Sigmoid colon (tissue), 7 donors: ENCODE results near the gene HSPA4. TPM values are rescaled to one million over a fixed set of nuclear protein-coding genes. Genes with fewer than 3 reads are reported as not detected.

Experiments used
- DNase-seq: peaks from one replicate; pipeline ENCODE4 v3.0.0-alpha.2; 2019
- H3K27ac ChIP-seq, 4 donors: fragments of 200-600 bp; sonication (generic); one replicate each; pipeline ENCODE4 v1.5.1; 2016 to 2019; ENCODE audit warnings: mild to moderate bottlenecking in 1 of 4
- H3K27me3 ChIP-seq, 3 donors: fragments of 200-600 bp; sonication (generic); one replicate each; pipeline ENCODE4 v1.5.1; 2019; ENCODE audit warnings: mild to moderate bottlenecking in 1 of 3
- H3K36me3 ChIP-seq, 4 donors: fragments of 200-600 bp; sonication (generic); one replicate each; pipeline ENCODE4 v1.5.1; 2016 to 2019
- H3K4me1 ChIP-seq, 4 donors: fragments of 200-600 bp; sonication (generic); one replicate each; pipeline ENCODE4 v1.5.1; 2017 to 2019
- H3K4me3 ChIP-seq, 4 donors: fragments of 200-600 bp; sonication (generic); one replicate each; pipeline ENCODE4 v1.5.1; 2017 to 2019; ENCODE audit warnings: mild to moderate bottlenecking in 2 of 4, moderate library complexity in 1 of 4
- H3K9me3 ChIP-seq, 4 donors: fragments of 200-600 bp in 3 of 4; sonication (generic) in 3 of 4; one replicate each; pipeline versions ENCODE4 v1.5.1 to v1.6.1; 2013 to 2019
- EP300 ChIP-seq, 4 donors: sonication (generic); formaldehyde crosslinking; IDR thresholded peaks; one replicate each; pipeline ENCODE4 v1.6.1; 2017; ENCODE audit warnings: antibody characterized with exemption in 4 of 4
- POLR2A ChIP-seq, 2 donors: fragments of 450-650 bp; IDR thresholded peaks; one replicate each; pipeline ENCODE4 v1.6.1; 2016; ENCODE audit warnings: antibody characterized with exemption in 2 of 2, mild to moderate bottlenecking in 2 of 2, moderate library complexity in 2 of 2
- POLR2AphosphoS5 ChIP-seq, 4 donors: sonication (generic); formaldehyde crosslinking; IDR thresholded peaks; one replicate each; pipeline ENCODE4 v1.6.1; 2017; ENCODE audit warnings: antibody characterized with exemption in 4 of 4
- WGBS, 2 donors: extraction: QIAGEN DNeasy Blood & Tissue Kit; methylation state at CpG; one replicate each; pipeline ENCODE4 v1.1.7; 2013; 5-methylcytosine and 5-hydroxymethylcytosine counted together
- intact Hi-C: fragments of 100-400 bp; cut with DNase I; formaldehyde crosslinking; loops from one replicate; pipeline ENCODE4 v1.15.1; 2023
- polyA plus RNA-seq, 3 donors: library from polyadenylated mRNA; stranded (reverse); fragments of 200-250 nt; gene quantifications; one replicate each; pipeline ENCODE4 v1.2.3, GENCODE V29; 2013
- total RNA-seq, 4 donors: library from RNA; depleted of rRNA; stranded (reverse); fragments of >200 nt; gene quantifications; one replicate each; pipeline ENCODE4 v1.1.0, GENCODE V29; 2016
- TF ChIP-seq, protein P1 (sequence below), 4 experiments: fragments of 450-650 bp in 3 of 4; fragments of 200-600 bp in 1 of 4; IDR thresholded peaks; one replicate each; pipeline ENCODE4 v1.5.1; 2016 to 2019; ENCODE audit warnings: antibody characterized with exemption in 4 of 4, mild to moderate bottlenecking in 3 of 4, moderate library complexity in 2 of 4
- donor health status: healthy with polysubstance abuse.
- donor health status: Bipolar disorder and iron deficiency.
- donor health status: healthy.

Gene HSPA4
- total and polyA plus RNA-seq, 7 donors: 24.0 to 54.0 (median 40.3) TPM

GRCh38 chr5:133048993-133049725 lies 2.7 kb upstream of the HSPA4 start:
- WGBS, 2 donors: 35 to 57% methylated on average over 6 of the region's 6 CpGs

DNA sequence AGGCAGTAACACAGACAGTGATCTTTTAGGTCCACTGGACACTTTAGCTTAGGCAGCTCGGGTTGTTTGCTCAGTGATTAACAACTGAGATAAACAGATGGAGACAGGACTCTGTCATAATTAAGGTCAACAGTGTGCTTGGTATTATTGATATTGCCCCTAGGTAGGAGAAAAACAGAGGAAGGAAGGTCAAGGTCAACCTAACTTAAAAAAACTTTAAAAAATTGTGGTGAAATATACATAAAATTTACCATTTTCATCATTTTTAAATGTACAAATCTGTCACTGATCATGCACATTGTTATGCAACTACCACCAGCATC lies 2.1 kb upstream of the HSPA4 start:
- 4 to 46% methylated on average over 1 of the region's 1 CpG for WGBS, 2 donors
- DNase-seq: no peak
- Histone ChIP-seq H3K27me3 (no peaks in the 10 kb centered on the region), H3K36me3 (no peaks in the 10 kb centered on the region), H3K9me3 (no peaks in the 10 kb centered on the region), H3K4me1 (peaks cover 0 to 48% (median 41%) of the 10 kb centered on the region in 4 donors), H3K4me3 (no peak overlapping the region), H3K27ac (peak overlapping the region; percentile 24 to 100 (median 98))
- no peak for TF ChIP-seq EP300 (IDR thresholded peaks at IDR 0.05)
- TF ChIP-seq, protein P1, sequence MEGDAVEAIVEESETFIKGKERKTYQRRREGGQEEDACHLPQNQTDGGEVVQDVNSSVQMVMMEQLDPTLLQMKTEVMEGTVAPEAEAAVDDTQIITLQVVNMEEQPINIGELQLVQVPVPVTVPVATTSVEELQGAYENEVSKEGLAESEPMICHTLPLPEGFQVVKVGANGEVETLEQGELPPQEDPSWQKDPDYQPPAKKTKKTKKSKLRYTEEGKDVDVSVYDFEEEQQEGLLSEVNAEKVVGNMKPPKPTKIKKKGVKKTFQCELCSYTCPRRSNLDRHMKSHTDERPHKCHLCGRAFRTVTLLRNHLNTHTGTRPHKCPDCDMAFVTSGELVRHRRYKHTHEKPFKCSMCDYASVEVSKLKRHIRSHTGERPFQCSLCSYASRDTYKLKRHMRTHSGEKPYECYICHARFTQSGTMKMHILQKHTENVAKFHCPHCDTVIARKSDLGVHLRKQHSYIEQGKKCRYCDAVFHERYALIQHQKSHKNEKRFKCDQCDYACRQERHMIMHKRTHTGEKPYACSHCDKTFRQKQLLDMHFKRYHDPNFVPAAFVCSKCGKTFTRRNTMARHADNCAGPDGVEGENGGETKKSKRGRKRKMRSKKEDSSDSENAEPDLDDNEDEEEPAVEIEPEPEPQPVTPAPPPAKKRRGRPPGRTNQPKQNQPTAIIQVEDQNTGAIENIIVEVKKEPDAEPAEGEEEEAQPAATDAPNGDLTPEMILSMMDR (IDR thresholded peaks at IDR 0.05): no peak
- TF ChIP-seq POLR2A (IDR thresholded peaks at IDR 0.05): no peak
- TF ChIP-seq POLR2AphosphoS5 (IDR thresholded peaks at IDR 0.05): no peak
- intact Hi-C loops: loop anchor here (5.0 to 10.0 kb wide), 2 partner anchors 185 to 217 kb away; partner anchors contain the start of genes GDF9, SHROOM1 and UQCRQ

More at GRCh38 chr5:133048993-133049725, 2.7 kb upstream of the HSPA4 start:
- no peaks in the 10 kb centered on the region for H3K27me3 ChIP-seq
- no peaks in the 10 kb centered on the region for H3K36me3 ChIP-seq
- no peak for DNase-seq
- TF ChIP-seq, protein P1 (IDR thresholded peaks at IDR 0.05): no peak
- TF ChIP-seq POLR2AphosphoS5 (IDR thresholded peaks at IDR 0.05): peak in 2 of 4 donors; percentile 9 to 11
- H3K9me3 ChIP-seq: no peaks in the 10 kb centered on the region
- peaks cover 0 to 44% (median 39%) of the 10 kb centered on the region in 4 donors for H3K4me1 ChIP-seq
- H3K27ac ChIP-seq: peak overlapping the region; percentile 24 to 100 (median 98)
- intact Hi-C loops: no loop called here
- no peak overlapping the region for H3K4me3 ChIP-seq

DNA sequence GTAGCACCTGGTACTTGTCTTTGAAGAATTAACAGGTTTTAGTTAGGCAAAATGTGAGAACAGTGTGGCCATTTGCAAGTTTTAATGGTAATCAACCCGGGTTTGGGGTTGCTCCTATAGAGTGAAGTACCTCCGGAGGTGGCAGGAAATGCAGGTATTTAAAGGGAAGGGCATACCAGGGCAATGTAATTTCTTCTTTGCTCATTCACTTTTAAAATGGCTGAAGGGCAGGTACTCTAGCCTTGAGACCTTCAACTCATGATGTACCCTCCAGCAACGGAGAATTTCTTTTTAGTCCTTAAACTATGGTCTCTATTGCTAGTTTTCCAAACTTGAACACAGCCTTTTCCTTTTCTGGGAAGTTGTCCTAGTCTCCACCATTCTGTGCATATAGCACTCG lies 1.3 kb upstream of the HSPA4 start:
- 45 to 51% methylated on average over 4 of the region's 4 CpGs for WGBS, 2 donors
- H3K27me3 ChIP-seq: no peaks in the 10 kb centered on the region
- DNase-seq: no peak
- H3K36me3 ChIP-seq: no peaks in the 10 kb centered on the region
- intact Hi-C loops: loop anchor here (5.0 to 10.0 kb wide), 2 partner anchors 186 to 218 kb away; partner anchors contain the start of genes GDF9, SHROOM1 and UQCRQ
- no peaks in the 10 kb centered on the region for H3K9me3 ChIP-seq
- H3K4me1 ChIP-seq: peaks cover 0 to 48% (median 42%) of the 10 kb centered on the region in 4 donors
- H3K4me3 ChIP-seq: peak overlapping the region in 2 of 4 donors; percentile 92 to 96
- peak overlapping the region; percentile 96 to 100 (median 98) for H3K27ac ChIP-seq
- TF ChIP-seq, protein P1 (IDR thresholded peaks at IDR 0.05): no peak
- TF ChIP-seq EP300 (IDR thresholded peaks at IDR 0.05): no peak
- TF ChIP-seq POLR2A (IDR thresholded peaks at IDR 0.05): no peak
- no peak for TF ChIP-seq POLR2AphosphoS5 (IDR thresholded peaks at IDR 0.05)

GRCh38 chr5:133051061-133051541 lies 712 bp upstream of the HSPA4 start:
- intact Hi-C loops: loop anchor here (1.0 to 10.0 kb wide), 3 partner anchors 88 to 219 kb away; partner anchors contain the start of genes AFF4, GDF9, SHROOM1 and UQCRQ
- DNase-seq: no peak
- no peak for TF ChIP-seq EP300 (IDR thresholded peaks at IDR 0.05)
- TF ChIP-seq, protein P1 (IDR thresholded peaks at IDR 0.05): no peak
- no peak for TF ChIP-seq POLR2AphosphoS5 (IDR thresholded peaks at IDR 0.05)
- TF ChIP-seq POLR2A (IDR thresholded peaks at IDR 0.05): no peak
- Histone ChIP-seq H3K27me3 (no peaks in the 10 kb centered on the region), H3K4me3 (peak overlapping the region; percentile 87 to 96 (median 94)), H3K36me3 (no peaks in the 10 kb centered on the region), H3K4me1 (peaks cover 0 to 49% (median 43%) of the 10 kb centered on the region in 4 donors), H3K9me3 (no peaks in the 10 kb centered on the region), H3K27ac (peak overlapping the region; percentile 96 to 100 (median 98))
- 1% methylated on average over 15 of the region's 15 CpGs for WGBS, 2 donors
